ENCODE results near the gene INPP5F.
A peak's percentile ranks its signal among the peaks of the same experiment; 100 is the strongest.

The INPP5F gene

DNA sequence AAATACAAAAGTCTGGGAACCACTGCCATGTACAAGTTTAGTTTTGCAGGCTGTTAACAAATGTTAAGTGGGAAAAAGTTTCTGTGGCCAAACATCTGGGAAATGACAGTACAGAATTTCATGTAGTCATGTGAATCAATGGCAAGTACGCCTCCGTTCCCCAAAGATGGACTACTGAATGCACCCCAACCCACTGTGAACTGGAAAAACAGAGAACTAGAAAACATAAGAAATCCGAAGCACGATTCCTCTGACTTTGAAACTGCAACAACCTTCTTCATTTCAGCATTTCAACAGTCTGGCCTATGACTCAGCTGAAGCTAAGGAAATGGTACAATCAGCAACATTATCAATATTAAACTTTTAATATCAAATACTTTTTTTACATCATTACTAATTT is 105.0 kb downstream of the INPP5F start:
- H3K4me3 ChIP-seq (ENCODE audit: insufficient read length, low read depth): no peak overlapping the region
- TF ChIP-seq YY1 (IDR thresholded peaks at IDR 0.05; ENCODE audit: insufficient read depth, insufficient read length): no peak
- no peak for TF ChIP-seq SUZ12 (IDR thresholded peaks at IDR 0.05; ENCODE audit: extremely low read depth, insufficient read depth, insufficient read length)
- TF ChIP-seq ZNF274 (IDR thresholded peaks at IDR 0.05; ENCODE audit: low read depth, low read length): no peak
- no peaks in the 10 kb centered on the region for H3K27me3 ChIP-seq (ENCODE audit: insufficient read depth, insufficient read length)
- peaks cover 92% of the 10 kb centered on the region for H3K36me3 ChIP-seq (ENCODE audit: insufficient read depth, insufficient read length, low read length)
- H3K9ac ChIP-seq (ENCODE audit: insufficient read length, low read depth): no peak overlapping the region
- no peaks in the 10 kb centered on the region for H3K4me1 ChIP-seq (ENCODE audit: insufficient read depth, insufficient read length)
- no peaks in the 10 kb centered on the region for H3K9me3 ChIP-seq (ENCODE audit: insufficient read depth, low read length)
- no peak for DNase-seq (ENCODE audit: low read depth, low spot score)

DNA sequence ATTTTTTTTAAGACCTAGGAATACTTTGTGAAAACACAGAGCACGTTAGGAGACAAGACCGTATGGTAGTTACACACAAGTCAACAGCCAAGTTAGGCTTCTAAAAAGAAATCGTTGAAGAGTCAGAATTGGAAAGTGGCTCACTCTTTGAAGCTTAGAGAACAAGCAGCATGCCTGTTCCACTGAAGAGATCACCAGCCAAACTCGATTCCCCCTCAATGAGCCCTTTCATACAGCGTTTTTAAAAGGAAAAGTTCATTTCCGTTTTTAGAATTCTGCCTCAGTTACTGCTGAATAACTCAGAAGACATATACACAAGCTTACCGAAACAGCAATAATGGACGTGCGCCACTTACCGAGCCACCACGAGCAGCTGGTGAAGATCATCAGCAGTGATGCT is 105.8 kb downstream of the INPP5F start:
- no peak for TF ChIP-seq ZNF274 (IDR thresholded peaks at IDR 0.05; ENCODE audit: low read depth, low read length)
- TF ChIP-seq YY1 (IDR thresholded peaks at IDR 0.05; ENCODE audit: insufficient read depth, insufficient read length): no peak
- TF ChIP-seq SUZ12 (IDR thresholded peaks at IDR 0.05; ENCODE audit: extremely low read depth, insufficient read depth, insufficient read length): no peak
- Histone ChIP-seq H3K27me3 (ENCODE audit: insufficient read depth, insufficient read length) (no peaks in the 10 kb centered on the region), H3K4me1 (ENCODE audit: insufficient read depth, insufficient read length) (no peaks in the 10 kb centered on the region), H3K9me3 (ENCODE audit: insufficient read depth, low read length) (no peaks in the 10 kb centered on the region), H3K36me3 (ENCODE audit: insufficient read depth, insufficient read length, low read length) (peaks cover 96% of the 10 kb centered on the region), H3K4me3 (ENCODE audit: insufficient read length, low read depth) (no peak overlapping the region), H3K9ac (ENCODE audit: insufficient read length, low read depth) (no peak overlapping the region)
- no peak for DNase-seq (ENCODE audit: low read depth, low spot score)

DNA sequence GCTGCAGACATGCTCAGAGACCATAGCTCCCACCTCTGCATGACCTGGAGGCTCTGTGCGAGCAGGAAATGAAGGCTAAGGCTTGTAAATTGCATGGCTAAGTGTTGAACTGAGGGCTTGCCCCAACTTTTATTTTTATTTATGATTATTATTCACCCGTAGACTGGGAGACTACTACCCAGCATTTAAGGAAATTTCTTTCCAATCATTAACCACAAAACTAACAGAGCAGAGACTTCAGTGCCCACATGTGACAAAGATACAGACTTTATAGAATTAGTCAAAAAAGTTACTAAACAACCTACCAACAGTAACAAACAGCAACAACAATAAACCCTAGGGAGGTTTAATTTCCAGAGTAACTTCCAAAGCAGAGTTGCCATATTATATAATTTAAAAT is 107.1 kb downstream of the INPP5F start:
- Histone ChIP-seq H3K36me3 (ENCODE audit: insufficient read depth, insufficient read length, low read length) (peaks cover 98% of the 10 kb centered on the region), H3K9ac (ENCODE audit: insufficient read length, low read depth) (no peak overlapping the region), H3K27me3 (ENCODE audit: insufficient read depth, insufficient read length) (no peaks in the 10 kb centered on the region), H3K9me3 (ENCODE audit: insufficient read depth, low read length) (no peaks in the 10 kb centered on the region), H3K4me3 (ENCODE audit: insufficient read length, low read depth) (no peak overlapping the region), H3K4me1 (ENCODE audit: insufficient read depth, insufficient read length) (no peaks in the 10 kb centered on the region)
- no peak for DNase-seq (ENCODE audit: low read depth, low spot score)
- no peak for TF ChIP-seq SUZ12 (IDR thresholded peaks at IDR 0.05; ENCODE audit: extremely low read depth, insufficient read depth, insufficient read length)
- no peak for TF ChIP-seq ZNF274 (IDR thresholded peaks at IDR 0.05; ENCODE audit: low read depth, low read length)
- no peak for TF ChIP-seq YY1 (IDR thresholded peaks at IDR 0.05; ENCODE audit: insufficient read depth, insufficient read length)

DNA sequence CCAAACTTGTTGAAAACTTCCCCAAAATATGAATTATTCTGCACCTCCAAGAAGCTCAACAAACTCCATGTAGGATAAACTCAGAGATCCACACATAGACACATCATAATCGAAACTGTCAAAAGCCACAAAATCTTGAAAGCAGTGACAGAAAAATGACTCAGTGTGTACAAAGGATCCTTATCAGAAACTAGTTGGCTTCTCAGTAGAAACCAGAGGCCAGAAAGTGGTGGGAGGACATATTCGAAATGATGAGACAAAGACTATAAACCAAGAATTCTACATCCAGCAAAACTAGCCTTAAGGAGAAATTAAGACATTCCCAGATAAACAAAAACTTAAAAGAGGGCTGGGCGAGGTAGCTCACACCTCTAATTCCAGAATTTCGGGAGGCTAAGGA is 108.3 kb downstream of the INPP5F start:
- H3K4me3 ChIP-seq (ENCODE audit: insufficient read length, low read depth): no peak overlapping the region
- no peak for TF ChIP-seq ZNF274 (IDR thresholded peaks at IDR 0.05; ENCODE audit: low read depth, low read length)
- no peak for TF ChIP-seq SUZ12 (IDR thresholded peaks at IDR 0.05; ENCODE audit: extremely low read depth, insufficient read depth, insufficient read length)
- no peak for TF ChIP-seq YY1 (IDR thresholded peaks at IDR 0.05; ENCODE audit: insufficient read depth, insufficient read length)
- no peaks in the 10 kb centered on the region for H3K9me3 ChIP-seq (ENCODE audit: insufficient read depth, low read length)
- H3K9ac ChIP-seq (ENCODE audit: insufficient read length, low read depth): no peak overlapping the region
- H3K27me3 ChIP-seq (ENCODE audit: insufficient read depth, insufficient read length): no peaks in the 10 kb centered on the region
- no peaks in the 10 kb centered on the region for H3K4me1 ChIP-seq (ENCODE audit: insufficient read depth, insufficient read length)
- DNase-seq (ENCODE audit: low read depth, low spot score): no peak
- H3K36me3 ChIP-seq (ENCODE audit: insufficient read depth, insufficient read length, low read length): peaks cover 98% of the 10 kb centered on the region

GRCh38 chr10:119845656-119846055 is 119.8 kb downstream of the INPP5F start:
- TF ChIP-seq ZNF274 (IDR thresholded peaks at IDR 0.05; ENCODE audit: low read depth, low read length) (no peak), YY1 (IDR thresholded peaks at IDR 0.05; ENCODE audit: insufficient read depth, insufficient read length) (no peak), SUZ12 (IDR thresholded peaks at IDR 0.05; ENCODE audit: extremely low read depth, insufficient read depth, insufficient read length) (no peak)
- no peak for DNase-seq (ENCODE audit: low read depth, low spot score)
- peaks cover 81% of the 10 kb centered on the region for H3K36me3 ChIP-seq (ENCODE audit: insufficient read depth, insufficient read length, low read length)

DNA sequence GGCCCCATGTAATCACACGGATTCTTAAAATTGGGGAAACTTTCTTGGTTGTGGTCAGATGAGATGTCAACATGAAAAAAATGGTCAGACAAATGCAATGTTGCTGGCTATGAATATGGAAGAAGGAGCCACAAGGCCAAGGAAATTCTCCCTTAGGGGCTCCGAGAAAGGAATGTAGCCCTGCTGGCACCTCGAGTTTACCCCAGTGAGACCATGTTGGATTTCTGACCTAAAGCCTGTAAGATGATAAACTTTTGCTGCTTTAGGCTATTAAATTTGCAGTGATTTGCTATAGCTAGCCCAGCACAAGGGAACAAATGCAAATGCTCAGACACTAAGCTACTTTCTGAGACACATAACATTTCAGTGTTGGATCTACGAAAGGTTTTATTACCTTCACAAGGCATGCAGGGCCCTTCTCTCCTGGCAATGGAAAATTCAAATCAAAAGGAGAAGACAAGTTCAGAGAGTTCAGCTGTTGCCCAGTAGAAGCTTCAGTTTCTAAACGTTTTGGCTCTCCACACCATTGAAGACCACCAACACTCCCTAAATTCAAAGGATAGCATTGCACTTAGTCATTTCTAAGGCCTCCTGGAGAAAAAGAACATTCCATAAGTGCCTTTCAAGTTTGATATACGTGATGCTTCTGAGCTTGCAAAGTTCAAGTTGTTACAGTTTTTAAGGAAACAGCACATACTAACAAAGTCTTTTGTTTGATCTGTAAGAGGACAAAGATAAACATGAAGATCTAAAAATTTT is 123.4 kb downstream of the INPP5F start:
- Histone ChIP-seq H3K36me3 (ENCODE audit: insufficient read depth, insufficient read length, low read length) (peaks cover 79% of the 10 kb centered on the region), H3K27me3 (ENCODE audit: insufficient read depth, insufficient read length) (no peaks in the 10 kb centered on the region), H3K4me3 (ENCODE audit: insufficient read length, low read depth) (no peak overlapping the region), H3K9me3 (ENCODE audit: insufficient read depth, low read length) (no peaks in the 10 kb centered on the region), H3K4me1 (ENCODE audit: insufficient read depth, insufficient read length) (peaks cover 2% of the 10 kb centered on the region), H3K9ac (ENCODE audit: insufficient read length, low read depth) (no peak overlapping the region)
- DNase-seq (ENCODE audit: low read depth, low spot score): peak; percentile 32
- TF ChIP-seq SUZ12 (IDR thresholded peaks at IDR 0.05; ENCODE audit: extremely low read depth, insufficient read depth, insufficient read length) (no peak), ZNF274 (IDR thresholded peaks at IDR 0.05; ENCODE audit: low read depth, low read length) (no peak), YY1 (IDR thresholded peaks at IDR 0.05; ENCODE audit: insufficient read depth, insufficient read length) (no peak)

More at GRCh38 chr10:119845656-119846055, 119.8 kb downstream of the INPP5F start:
- H3K4me1 ChIP-seq (ENCODE audit: insufficient read depth, insufficient read length): peaks cover 2% of the 10 kb centered on the region
- no peak overlapping the region for H3K4me3 ChIP-seq (ENCODE audit: insufficient read length, low read depth)
- H3K9ac ChIP-seq (ENCODE audit: insufficient read length, low read depth): no peak overlapping the region
- H3K9me3 ChIP-seq (ENCODE audit: insufficient read depth, low read length): no peaks in the 10 kb centered on the region
- no peaks in the 10 kb centered on the region for H3K27me3 ChIP-seq (ENCODE audit: insufficient read depth, insufficient read length)

- Histone ChIP-seq H3K4me3 (ENCODE audit: insufficient read length, low read depth) (no peak overlapping the region), H3K36me3 (ENCODE audit: insufficient read depth, insufficient read length, low read length) (peaks cover 75% of the 10 kb centered on the region), H3K4me1 (ENCODE audit: insufficient read depth, insufficient read length) (peaks cover 2% of the 10 kb centered on the region), H3K9ac (ENCODE audit: insufficient read length, low read depth) (no peak overlapping the region), H3K9me3 (ENCODE audit: insufficient read depth, low read length) (no peaks in the 10 kb centered on the region), H3K27me3 (ENCODE audit: insufficient read depth, insufficient read length) (no peaks in the 10 kb centered on the region)
- TF ChIP-seq YY1 (IDR thresholded peaks at IDR 0.05; ENCODE audit: insufficient read depth, insufficient read length) (no peak), SUZ12 (IDR thresholded peaks at IDR 0.05; ENCODE audit: extremely low read depth, insufficient read depth, insufficient read length) (no peak), ZNF274 (IDR thresholded peaks at IDR 0.05; ENCODE audit: low read depth, low read length) (no peak)
- no peak for DNase-seq (ENCODE audit: low read depth, low spot score)
Measured at GRCh38 chr10:119849944-119850343, 124.1 kb downstream of the INPP5F start.

All from NT2/D1 (cell line).